ENCODE measurements around the gene POLR1B.
"Not testable (repeated sequence)": the region's sequence is repeated elsewhere in the genome, so short reads cannot be mapped to it uniquely, and the experiment has no call there.

Gene POLR1B

GRCh38 chr2:112602917-112603316 is 60.7 kb downstream of the POLR1B start:
- no peak for DNase-seq

DNA sequence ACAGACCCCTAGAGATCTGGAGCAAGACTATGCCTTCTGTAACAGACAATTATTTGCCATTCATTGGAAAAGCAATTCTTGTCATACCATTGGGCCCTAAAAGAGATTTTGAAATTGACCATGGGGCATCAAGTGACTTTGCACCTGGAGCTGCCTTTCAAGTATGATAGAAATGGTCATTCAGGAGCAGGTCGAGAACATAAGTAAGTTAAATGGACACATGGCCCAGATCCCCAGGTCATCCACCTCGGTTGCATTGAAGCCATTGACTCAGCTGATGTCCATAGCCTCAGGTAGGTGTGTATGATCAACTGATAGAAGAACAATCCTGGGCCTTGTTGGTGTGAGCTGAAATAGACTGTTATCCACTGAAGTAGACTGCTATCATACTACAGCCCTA is 61.5 kb downstream of the POLR1B start:
- no peak for DNase-seq

- DNase-seq: no peak
Observed at GRCh38 chr2:112604952-112605351, 62.7 kb downstream of the POLR1B start.

GRCh38 chr2:112605926-112606325 is 63.7 kb downstream of the POLR1B start:
- DNase-seq: no peak

DNA sequence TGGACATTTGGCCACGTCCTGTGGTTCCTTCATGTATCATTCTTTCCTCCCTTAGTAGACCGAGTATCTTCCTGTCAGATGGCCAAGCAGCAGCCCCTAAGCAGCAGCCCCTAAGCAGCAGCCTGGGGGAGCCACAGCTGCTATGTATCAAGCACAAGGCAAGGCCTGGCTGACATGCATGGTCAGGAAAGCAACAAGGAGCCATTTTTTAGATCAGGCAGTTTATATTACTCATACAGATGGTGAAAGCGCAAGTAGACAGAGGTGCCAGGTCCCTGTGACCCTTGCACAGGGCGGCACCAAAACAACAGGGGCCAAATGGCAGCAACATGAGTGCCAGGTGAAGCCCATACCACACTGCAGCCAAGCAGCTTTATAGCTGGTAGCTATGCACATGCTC is 64.3 kb downstream of the POLR1B start:
- DNase-seq: no peak

DNA sequence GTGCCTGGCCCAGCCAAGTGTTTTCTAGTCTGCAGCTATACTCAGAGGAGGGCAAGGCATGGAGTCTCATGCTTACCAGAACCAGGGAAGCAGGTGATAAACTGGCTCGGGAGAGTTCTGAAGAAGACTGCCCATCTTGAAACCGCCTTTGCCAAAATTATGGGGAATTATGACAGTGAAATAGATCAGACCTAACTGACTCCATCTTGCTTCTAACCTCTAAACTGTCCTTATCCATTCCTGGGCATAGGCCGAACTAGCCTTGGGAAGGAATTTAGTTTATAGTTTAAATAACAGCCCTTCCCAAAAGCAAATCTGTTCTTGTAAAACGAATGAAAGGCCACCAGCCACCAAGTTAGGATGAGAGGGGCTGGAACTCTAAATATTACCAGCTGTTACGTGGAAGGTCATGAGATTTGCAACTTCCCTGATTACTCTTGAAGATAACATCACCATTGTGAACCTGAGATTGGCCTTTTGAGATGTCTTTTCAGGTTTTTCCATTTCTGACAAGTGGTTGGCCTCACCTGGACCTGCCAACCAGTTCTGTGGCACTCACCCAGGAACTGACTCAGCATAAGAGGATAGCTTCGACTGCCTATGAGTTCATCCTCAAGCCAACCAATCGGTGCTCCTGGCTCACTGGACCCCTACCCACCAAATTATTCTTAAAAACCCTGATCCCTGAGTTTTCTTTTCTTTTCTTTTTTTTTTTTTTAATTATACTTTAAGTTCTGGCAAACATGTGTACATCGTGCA is 65.6 kb downstream of the POLR1B start:
- DNase-seq: no peak

DNA sequence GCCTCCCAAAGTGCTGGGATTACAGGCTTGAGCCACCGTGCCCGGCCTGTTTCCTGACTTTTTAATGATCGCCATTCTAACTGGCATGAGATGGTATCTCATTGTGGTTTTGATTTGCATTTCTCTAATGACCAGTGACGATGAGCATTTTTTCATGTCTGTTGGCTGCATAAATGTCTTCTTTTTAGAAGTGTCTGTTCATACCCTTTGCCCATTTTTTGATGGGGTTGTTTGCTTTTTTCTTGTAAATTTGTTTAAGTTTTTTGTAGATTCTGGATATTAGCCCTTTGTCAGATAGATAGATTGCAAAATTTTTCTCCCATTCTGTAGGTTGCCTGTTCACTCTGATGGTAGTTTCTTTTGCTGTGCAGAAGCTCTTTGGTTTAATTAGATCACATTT is 67.1 kb downstream of the POLR1B start:
- not testable (repeated sequence) for DNase-seq

DNA sequence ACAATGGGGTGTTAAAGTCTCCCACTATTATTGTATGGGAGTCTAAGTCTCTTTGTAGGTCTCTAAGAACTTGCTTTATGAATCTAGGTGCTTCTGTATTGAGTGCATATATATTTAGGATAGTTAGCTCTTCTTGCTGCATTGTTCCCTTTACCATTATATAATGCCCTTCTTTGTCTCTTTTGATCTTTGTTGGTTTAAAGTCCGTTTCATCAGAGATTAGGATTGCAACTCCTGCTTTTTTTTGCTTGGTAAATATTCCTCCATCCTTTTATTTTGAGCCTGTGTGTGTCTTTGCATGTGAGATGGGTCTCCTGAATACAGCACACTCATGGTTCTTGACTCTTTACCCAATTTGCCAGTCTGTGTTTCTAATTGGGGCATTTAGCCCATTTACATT is 70.0 kb downstream of the POLR1B start:
- DNase-seq: not testable (repeated sequence)

DNA sequence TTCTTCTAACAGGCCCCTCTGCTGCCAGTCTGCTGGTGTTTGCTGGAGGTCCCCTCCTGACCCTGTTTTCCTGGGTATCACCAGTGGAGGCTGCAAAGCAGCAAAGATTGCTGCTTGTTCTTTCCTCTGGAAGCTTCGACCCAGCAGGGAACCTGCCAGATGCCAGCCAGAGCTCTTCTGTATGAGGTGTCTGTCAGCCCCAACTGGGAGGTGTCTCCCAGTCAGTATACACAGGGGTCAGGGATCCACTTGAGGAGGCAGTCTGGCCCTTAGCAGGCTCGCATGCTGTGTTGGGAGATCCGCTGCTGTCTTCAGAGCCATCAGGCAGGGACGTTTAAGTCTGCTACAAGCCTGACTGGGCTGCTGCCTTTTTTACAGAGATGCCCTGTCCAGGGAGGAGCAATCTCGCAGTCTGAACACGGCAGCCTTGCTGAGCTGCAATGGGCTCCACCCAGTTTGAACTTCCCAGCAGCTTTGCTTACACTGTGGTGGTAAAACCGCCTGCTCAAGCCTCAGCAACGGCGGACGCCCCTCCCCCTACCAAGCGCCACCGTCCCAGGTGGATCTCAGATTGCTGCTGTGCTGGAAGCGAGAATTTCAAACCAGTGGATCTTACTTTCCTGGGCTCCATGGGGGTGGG is 72.1 kb downstream of the POLR1B start:
- no peak for DNase-seq

GRCh38 chr2:112615051-112615450 is 72.8 kb downstream of the POLR1B start:
- no peak for DNase-seq

GRCh38 chr2:112615798-112616197 is 73.5 kb downstream of the POLR1B start:
- DNase-seq: not testable (repeated sequence)

GRCh38 chr2:112618383-112618782 is 76.1 kb downstream of the POLR1B start:
- no peak for DNase-seq

DNA sequence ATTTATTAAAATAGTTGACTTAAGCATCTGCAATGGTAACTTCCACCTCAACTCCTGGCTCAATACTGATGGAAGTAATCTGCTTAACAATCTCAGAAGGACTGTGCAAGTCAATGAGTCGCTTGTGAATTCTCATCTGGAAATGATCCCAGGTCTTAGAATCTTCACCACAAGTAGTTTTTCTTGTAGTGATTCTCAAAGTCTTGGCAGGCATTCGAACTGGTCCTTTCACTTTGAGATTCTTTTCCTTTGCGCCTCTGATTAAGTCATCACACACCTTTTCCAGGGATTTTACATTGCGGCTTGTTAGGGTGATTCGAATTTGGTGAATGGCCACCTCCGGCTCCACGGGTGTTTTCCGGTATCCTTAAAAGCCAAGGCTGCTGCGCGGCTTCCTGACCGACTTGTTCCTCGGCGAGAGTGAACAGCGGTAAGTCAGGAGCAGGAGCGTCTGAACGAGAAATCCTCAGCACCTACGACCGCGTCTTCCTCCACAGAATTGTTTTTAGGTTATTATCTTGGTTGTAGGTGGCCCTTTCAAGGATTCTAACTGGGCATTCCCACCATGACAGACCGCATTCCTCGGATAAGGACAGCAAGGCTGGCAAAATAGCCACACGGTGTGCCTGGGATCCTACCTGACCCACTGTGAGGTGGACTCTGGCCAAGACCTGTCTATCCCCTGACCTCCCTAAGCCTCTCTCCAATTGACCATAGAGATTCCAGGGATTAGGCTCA is 79.7 kb downstream of the POLR1B start:
- DNase-seq: no peak

DNA sequence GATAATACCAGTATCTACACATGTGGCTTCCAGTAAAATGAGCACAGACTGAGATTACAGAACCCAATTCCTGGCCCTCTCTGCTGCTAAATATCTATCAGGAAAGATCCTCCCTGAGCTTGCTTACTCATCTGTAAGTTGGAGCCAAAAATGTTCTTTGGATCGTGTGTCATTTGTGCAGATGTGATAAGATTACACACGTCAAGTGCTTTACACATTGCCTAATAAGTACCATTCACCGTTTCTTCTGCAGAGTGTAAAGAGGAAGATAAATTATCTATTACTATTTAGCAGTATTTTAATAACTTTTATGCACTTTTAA is 80.2 kb downstream of the POLR1B start:
- no peak for DNase-seq

DNA sequence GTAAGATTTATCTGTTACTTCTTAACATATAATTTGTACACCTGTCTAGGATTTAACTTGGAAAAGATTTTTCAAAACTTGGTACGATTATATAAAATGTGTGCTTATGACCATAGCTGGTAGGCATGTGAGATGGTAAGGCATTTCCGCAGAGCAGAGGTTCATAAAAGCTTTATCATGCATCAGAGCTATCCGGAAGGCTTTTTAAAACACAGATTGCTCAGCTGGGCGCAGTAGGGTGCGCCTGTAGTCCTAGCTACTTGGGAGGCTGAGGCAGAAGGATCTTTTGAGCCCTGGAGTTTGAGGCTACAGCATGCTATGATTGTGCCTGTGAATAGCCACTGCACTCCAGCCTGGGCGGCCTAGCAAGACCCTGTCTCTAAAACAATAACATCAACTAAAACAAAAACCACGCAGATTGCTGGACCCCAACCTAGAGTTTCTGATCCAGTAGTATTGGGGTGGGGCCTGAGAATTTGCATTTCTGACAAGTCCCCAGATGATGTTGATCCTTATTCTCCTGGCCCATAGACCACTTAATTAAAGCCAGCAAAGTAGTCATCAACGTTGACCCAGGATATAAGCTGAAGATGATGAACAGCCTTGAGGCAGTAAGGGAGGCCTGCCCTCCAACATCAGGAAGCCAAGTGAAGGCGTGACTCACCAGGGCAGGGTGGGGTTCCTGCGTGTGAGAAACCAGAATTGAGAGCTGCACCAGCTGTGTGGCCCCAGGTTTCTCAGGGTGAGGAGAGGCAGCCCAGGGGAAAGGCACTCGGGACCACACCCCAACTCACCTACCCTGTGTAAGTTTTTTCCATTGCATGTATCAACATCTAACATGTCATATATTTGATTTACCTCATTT is 81.9 kb downstream of the POLR1B start:
- DNase-seq: peak; percentile 23 to 78

- no peak for DNase-seq
Observed at GRCh38 chr2:112625474-112626114, 83.3 kb downstream of the POLR1B start.

- peak; percentile 47 to 73 for DNase-seq
Observed at GRCh38 chr2:112626604-112627059, 84.4 kb downstream of the POLR1B start.
